Astrocyte (in vitro differentiated cells and primary cell): ENCODE data around the gene ACOT7. TPM values are rescaled to one million over a fixed set of nuclear protein-coding genes. Genes with fewer than 3 reads are reported as not detected.
A peak's percentile ranks its signal among the peaks of the same experiment; 100 is the strongest.

Experiments
- DNase-seq: peaks from one replicate; pipeline ENCODE4 v3.0.0-alpha.2; 2010; ENCODE audit warnings: low read depth
- FAIRE-seq: peaks from 2 replicates; lab custom pipeline; 2011; peaks lifted over from hg19 to GRCh38; lab: Jason Lieb, UNC
- H2AFZ ChIP-seq: 2 replicates; pipeline ENCODE4 v1.6.0; 2012; ENCODE audit warnings: low read depth, low read length, inconsistent platforms
- H3K27ac ChIP-seq: 2 replicates; pipeline ENCODE4 v1.5.1; 2011; ENCODE audit warnings: low read depth, low read length, inconsistent platforms
- H3K27me3 ChIP-seq: 2 replicates; pipeline ENCODE4 v1.6.0; 2011; ENCODE audit warnings: low read length, inconsistent platforms; ENCODE audit not compliant: insufficient read depth
- H3K36me3 ChIP-seq: 2 replicates; pipeline ENCODE4 v1.5.1; 2011; ENCODE audit warnings: low read length, inconsistent platforms; ENCODE audit not compliant: insufficient read depth
- H3K4me1 ChIP-seq: 2 replicates; pipeline ENCODE4 v1.5.1; 2011; ENCODE audit warnings: low read length, inconsistent platforms; ENCODE audit not compliant: insufficient read depth
- H3K4me2 ChIP-seq: 2 replicates; pipeline ENCODE4 v1.6.0; 2012; ENCODE audit warnings: low read length, inconsistent platforms
- H3K4me3 ChIP-seq: 2 replicates; pipeline ENCODE4 v1.5.1; 2011; ENCODE audit warnings: low read depth, mild to moderate bottlenecking, low read length, inconsistent platforms; ENCODE audit not compliant: insufficient read depth
- H3K79me2 ChIP-seq: 2 replicates; pipeline ENCODE4 v1.6.0; 2012; ENCODE audit warnings: mild to moderate bottlenecking, low read length, inconsistent platforms; ENCODE audit not compliant: insufficient read depth
- H3K9ac ChIP-seq: 2 replicates; pipeline ENCODE4 v1.6.0; 2012; ENCODE audit warnings: mild to moderate bottlenecking, low read length, inconsistent platforms
- H3K9me3 ChIP-seq: 2 replicates; pipeline ENCODE4 v1.5.1; 2012; ENCODE audit warnings: low read depth, mild to moderate bottlenecking, low read length, inconsistent platforms; ENCODE audit not compliant: insufficient read depth
- H4K20me1 ChIP-seq: 2 replicates; pipeline ENCODE4 v1.6.0; 2012; ENCODE audit warnings: low read length, inconsistent platforms; ENCODE audit not compliant: insufficient read depth
- H3K27ac Mint-ChIP-seq: one replicate; pipeline ENCODE4 v1.8.0; 2021; ENCODE audit warnings: mild to moderate bottlenecking, mixed read lengths; ENCODE audit not compliant: unreplicated experiment
- H3K27me3 Mint-ChIP-seq: one replicate; pipeline ENCODE4 v1.8.0; 2021; ENCODE audit warnings: low read depth, mixed read lengths; ENCODE audit not compliant: unreplicated experiment
- H3K36me3 Mint-ChIP-seq: one replicate; pipeline ENCODE4 v1.8.0; 2021; ENCODE audit warnings: low read depth, mixed read lengths; ENCODE audit not compliant: unreplicated experiment
- H3K4me1 Mint-ChIP-seq: one replicate; pipeline ENCODE4 v1.8.0; 2021; ENCODE audit warnings: low read depth, mixed read lengths; ENCODE audit not compliant: unreplicated experiment
- H3K4me3 Mint-ChIP-seq: one replicate; pipeline ENCODE4 v1.8.0; 2021; ENCODE audit warnings: mild to moderate bottlenecking, moderate library complexity, mixed read lengths; ENCODE audit not compliant: unreplicated experiment
- H3K9me3 Mint-ChIP-seq: one replicate; pipeline ENCODE4 v1.8.0; 2021; ENCODE audit warnings: mild to moderate bottlenecking, mixed read lengths; ENCODE audit not compliant: unreplicated experiment
- CTCF ChIP-seq: IDR thresholded peaks from 2 replicates; pipeline ENCODE4 v1.5.1; 2011; ENCODE audit warnings: low read depth, mild to moderate bottlenecking, inconsistent platforms, low read length, moderate library complexity; ENCODE audit not compliant: insufficient read depth
- EZH2 ChIP-seq: IDR thresholded peaks from 2 replicates; pipeline ENCODE4 v1.6.1; 2012; ENCODE audit warnings: mild to moderate bottlenecking, low read length, inconsistent platforms; ENCODE audit not compliant: insufficient read depth
- total RNA-seq: library from RNA; stranded (reverse); gene quantifications from 2 replicates; pipeline ENCODE4 v1.2.1, GENCODE V29; 2021

ACOT7 gene
- total RNA-seq, 1 donor from 2014 or later: 91.1 TPM

- H3K4me2 ChIP-seq: no peak overlapping the region
- Mint-ChIP-seq H3K36me3 (peaks cover 6% of the 10 kb centered on the region), H3K4me1 (no peaks in the 10 kb centered on the region), H3K9me3 (no peaks in the 10 kb centered on the region), H3K4me3 (no peak overlapping the region), H3K27ac (peak overlapping the region; percentile 41), H3K27me3 (no peaks in the 10 kb centered on the region)
- peaks cover 26% of the 10 kb centered on the region for H4K20me1 ChIP-seq
- H3K4me1 ChIP-seq: peaks cover 4% of the 10 kb centered on the region
- no peak overlapping the region for H3K27ac ChIP-seq
- H3K79me2 ChIP-seq: no peaks in the 10 kb centered on the region
- DNase-seq (no peak), FAIRE-seq (no peak)
- H3K9me3 ChIP-seq: no peaks in the 10 kb centered on the region
- H3K36me3 ChIP-seq: no peaks in the 10 kb centered on the region
- H2AFZ ChIP-seq: no peak overlapping the region
- no peaks in the 10 kb centered on the region for H3K27me3 ChIP-seq
- H3K9ac ChIP-seq: no peak overlapping the region
- H3K4me3 ChIP-seq: no peak overlapping the region
- TF ChIP-seq EZH2 (no peak), CTCF (no peak)
These were observed 51.5 kb downstream of the ACOT7 start for GRCh38 chr1:6342056-6342455.

GRCh38 chr1:6338695-6339094 is 54.9 kb downstream of the ACOT7 start:
- no peak overlapping the region for H3K9ac ChIP-seq
- H3K4me1 Mint-ChIP-seq: no peaks in the 10 kb centered on the region
- no peaks in the 10 kb centered on the region for H3K27me3 ChIP-seq
- no peak overlapping the region for H2AFZ ChIP-seq
- TF ChIP-seq CTCF (no peak), EZH2 (no peak)
- no peak for FAIRE-seq
- no peak overlapping the region for H3K4me3 Mint-ChIP-seq
- peaks cover 27% of the 10 kb centered on the region for H4K20me1 ChIP-seq
- H3K36me3 ChIP-seq: no peaks in the 10 kb centered on the region
- H3K27me3 Mint-ChIP-seq: no peaks in the 10 kb centered on the region
- H3K4me2 ChIP-seq: no peak overlapping the region
- no peak overlapping the region for H3K27ac ChIP-seq
- no peaks in the 10 kb centered on the region for H3K9me3 ChIP-seq
- H3K9me3 Mint-ChIP-seq: no peaks in the 10 kb centered on the region
- H3K79me2 ChIP-seq: no peaks in the 10 kb centered on the region
- H3K4me1 ChIP-seq: peaks cover 2% of the 10 kb centered on the region
- no peak for DNase-seq
- peaks cover 2% of the 10 kb centered on the region for H3K36me3 Mint-ChIP-seq
- no peak overlapping the region for H3K4me3 ChIP-seq
- H3K27ac Mint-ChIP-seq: no peak overlapping the region

- Histone ChIP-seq H3K36me3 (no peaks in the 10 kb centered on the region), H3K27me3 (no peaks in the 10 kb centered on the region), H3K9me3 (no peaks in the 10 kb centered on the region), H3K79me2 (no peaks in the 10 kb centered on the region), H3K9ac (no peak overlapping the region), H3K4me3 (no peak overlapping the region), H2AFZ (no peak overlapping the region), H4K20me1 (peaks cover 10% of the 10 kb centered on the region), H3K4me1 (no peaks in the 10 kb centered on the region), H3K4me2 (no peak overlapping the region), H3K27ac (no peak overlapping the region)
- no peaks in the 10 kb centered on the region for H3K9me3 Mint-ChIP-seq
- peaks cover 7% of the 10 kb centered on the region for H3K36me3 Mint-ChIP-seq
- no peak overlapping the region for H3K27ac Mint-ChIP-seq
- H3K4me3 Mint-ChIP-seq: no peak overlapping the region
- H3K27me3 Mint-ChIP-seq: no peaks in the 10 kb centered on the region
- no peak for DNase-seq
- H3K4me1 Mint-ChIP-seq: no peaks in the 10 kb centered on the region
- TF ChIP-seq CTCF: no peak
- TF ChIP-seq EZH2: no peak
- FAIRE-seq: no peak
These were observed 56.6 kb downstream of the ACOT7 start for GRCh38 chr1:6336776-6337622.
